HepG2 (cell line): ENCODE measurements around the gene RTN4RL2. TPM values are rescaled to one million over a fixed set of nuclear protein-coding genes. Genes with fewer than 3 reads are reported as not detected.

Experiments
- ATAC-seq: fragments of 200-7000 bp; cut with Tn5 transposase; 3 replicates; pipeline ENCODE4 v1.9.1; 2020; ENCODE audit warnings: mild to moderate bottlenecking, moderate library complexity
- BruUV-seq: library from RNA; stranded (reverse); fragments of 400-500 nt; replicated peaks from 2 replicates; lab custom pipeline; 2021; lab: Mats Ljungman, UMichigan
- CTCF ChIA-PET: fragments of 300-600 bp; formaldehyde crosslinking; extraction: SDS; loops from one replicate; lab custom pipeline; 2021; ENCODE audit warnings: low total read pairs, inconsistent platforms, low intra/inter-chr PET ratio; lab: Yijun Ruan, JAX
- POLR2A ChIA-PET: fragments of 350-600 bp; sonication (Branson Sonifier 250); formaldehyde crosslinking; loops from one replicate; lab custom pipeline; 2020; ENCODE audit warnings: antibody characterized with exemption, inconsistent platforms; lab: Yijun Ruan, JAX
- DNase-seq: peaks from one replicate; pipeline ENCODE4 v3.0.0-alpha.2; 2015; ENCODE audit warnings: low spot score
- FAIRE-seq: peaks from 3 replicates; lab custom pipeline; 2011; peaks lifted over from hg19 to GRCh38; lab: Jason Lieb, UNC
- H2AFZ ChIP-seq: one replicate; pipeline ENCODE4 v1.6.1; 2011; ENCODE audit warnings: low read length, inconsistent platforms
- H3K27ac ChIP-seq: fragments of 300-600 bp; 3 replicates; pipeline ENCODE4 v1.8.0; 2011; ENCODE audit warnings: mixed run types, mild to moderate bottlenecking, mixed read lengths, low read length, inconsistent platforms; ENCODE audit not compliant: insufficient read depth; ENCODE audit errors: extremely low read length
- H3K27me3 ChIP-seq, 2 experiments: fragments of 200-600 bp in 1 of 2; 2 replicates in 1 of 2; 3 replicates in 1 of 2; pipeline versions ENCODE4 v1.6.0 to v1.8.0; 2011; ENCODE audit warnings: low read length in 2 of 2, mild to moderate bottlenecking in 2 of 2, moderate library complexity in 2 of 2, inconsistent platforms in 1 of 2; ENCODE audit not compliant: insufficient read depth in 2 of 2, control insufficient read depth in 1 of 2
- H3K36me3 ChIP-seq, 2 experiments: fragments of 200-600 bp in 1 of 2; replicated peaks in 1 of 2; 2 replicates in 1 of 2; 3 replicates in 1 of 2; pipeline versions ENCODE4 v1.5.1 to v1.8.0; 2011; ENCODE audit warnings: low read length in 2 of 2, inconsistent platforms in 1 of 2; ENCODE audit not compliant: insufficient read depth in 2 of 2, control insufficient read depth in 1 of 2
- H3K4me1 ChIP-seq: 2 replicates; pipeline ENCODE4 v1.5.1; 2012; ENCODE audit warnings: low read length, inconsistent platforms; ENCODE audit not compliant: insufficient read depth
- H3K4me2 ChIP-seq: 2 replicates; pipeline ENCODE4 v1.6.0; 2011; ENCODE audit warnings: low read depth, low read length, inconsistent platforms
- H3K4me3 ChIP-seq, 3 experiments: fragments of 200-600 bp in 1 of 3; sonication (generic), shearing (Covaris generic) in 1 of 3; replicated peaks in 1 of 3; 2 replicates each; pipeline ENCODE4 v1.5.1; 2011 to 2016; ENCODE audit warnings: low read length in 3 of 3, inconsistent platforms in 2 of 3, low read depth in 2 of 3, mild to moderate bottlenecking in 2 of 3, control low read depth in 1 of 3, mixed read lengths in 1 of 3; ENCODE audit not compliant: insufficient read depth in 1 of 3
- H3K79me2 ChIP-seq: one replicate; pipeline ENCODE4 v1.6.1; 2011; ENCODE audit warnings: low read length, inconsistent platforms; ENCODE audit not compliant: insufficient read depth
- H3K9ac ChIP-seq: 2 replicates; pipeline ENCODE4 v1.6.0; 2011; ENCODE audit warnings: mild to moderate bottlenecking, low read depth, low read length, inconsistent platforms; ENCODE audit not compliant: insufficient read depth
- H3K9me3 ChIP-seq: 2 replicates; pipeline ENCODE4 v1.5.1; 2012; ENCODE audit warnings: mild to moderate bottlenecking, low read length
- H4K20me1 ChIP-seq: 2 replicates; pipeline ENCODE4 v1.6.0; 2011; ENCODE audit warnings: inconsistent platforms, mild to moderate bottlenecking, low read length, moderate library complexity; ENCODE audit not compliant: insufficient read depth
- ARNT2 ChIP-seq: sonication (generic); formaldehyde crosslinking; IDR thresholded peaks from 2 replicates; pipeline ENCODE4 v1.8.0; 2022; ENCODE audit warnings: mild to moderate bottlenecking, low read depth, missing genetic modification reagents, moderate library complexity
- ATF7-NPFF ChIP-seq: sonication (generic); formaldehyde crosslinking; IDR thresholded peaks from 2 replicates; pipeline ENCODE4 v1.8.1; 2023; ENCODE audit warnings: mild to moderate bottlenecking, low read depth, missing genetic modification reagents, moderate library complexity
- CENPT ChIP-seq: sonication (generic); formaldehyde crosslinking; IDR thresholded peaks from 2 replicates; pipeline ENCODE4 v1.8.0; 2022; ENCODE audit warnings: low read depth, mild to moderate bottlenecking, moderate library complexity, missing genetic modification reagents
- DBP ChIP-seq: sonication (generic); formaldehyde crosslinking; IDR thresholded peaks from 2 replicates; pipeline ENCODE4 v1.4.0; 2020; ENCODE audit warnings: missing genetic modification reagents; ENCODE audit errors: not compliant biosample characterization
- EEA1 ChIP-seq: sonication (generic); formaldehyde crosslinking; IDR thresholded peaks from 2 replicates; pipeline ENCODE4 v1.5.1; 2020; ENCODE audit warnings: mild to moderate bottlenecking, missing genetic modification reagents, borderline replicate concordance
- ETS1 ChIP-seq: sonication (generic); formaldehyde crosslinking; IDR thresholded peaks from 2 replicates; pipeline ENCODE4 v1.4.0; 2020; ENCODE audit warnings: missing genetic modification reagents
- JUNB ChIP-seq: sonication (generic); formaldehyde crosslinking; IDR thresholded peaks from 2 replicates; pipeline ENCODE4 v1.8.0; 2022; ENCODE audit warnings: missing genetic modification reagents, mild to moderate bottlenecking, borderline replicate concordance
- KDM5B ChIP-seq: sonication (generic); formaldehyde crosslinking; IDR thresholded peaks from 2 replicates; pipeline ENCODE4 v1.4.0; 2020; ENCODE audit warnings: missing genetic modification reagents, mild to moderate bottlenecking, borderline replicate concordance
- KLF15 ChIP-seq: sonication (generic); formaldehyde crosslinking; IDR thresholded peaks from 2 replicates; pipeline ENCODE4 v1.8.1; 2023; ENCODE audit warnings: borderline replicate concordance, mild to moderate bottlenecking, inconsistent platforms, missing genetic modification reagents, mixed read lengths
- MIER2 ChIP-seq: IDR thresholded peaks from 2 replicates; pipeline ENCODE4 v1.6.1; 2016; ENCODE audit warnings: missing biosample characterization, missing genetic modification reagents
- NPAS2 ChIP-seq: sonication (generic); formaldehyde crosslinking; IDR thresholded peaks from 2 replicates; pipeline ENCODE4 v1.8.0; 2022; ENCODE audit warnings: mild to moderate bottlenecking, missing genetic modification reagents, borderline replicate concordance
- NRL ChIP-seq: sonication (generic); formaldehyde crosslinking; IDR thresholded peaks from 2 replicates; pipeline ENCODE4 v1.5.0; 2020; ENCODE audit warnings: missing genetic modification reagents, mild to moderate bottlenecking, moderate library complexity, borderline replicate concordance
- RBAK ChIP-seq: sonication (generic); formaldehyde crosslinking; IDR thresholded peaks from 2 replicates; pipeline ENCODE4 v1.5.1; 2020; ENCODE audit warnings: mild to moderate bottlenecking, missing genetic modification reagents
- RFX5 ChIP-seq: IDR thresholded peaks from 2 replicates; pipeline ENCODE4 v1.6.1; 2011; ENCODE audit warnings: low read depth, low read length, improper control_type of control experiment
- ZBTB37 ChIP-seq: sonication (generic); formaldehyde crosslinking; IDR thresholded peaks from 2 replicates; pipeline ENCODE4 v1.4.0; 2020; ENCODE audit warnings: mild to moderate bottlenecking, missing genetic modification reagents
- ZNF10 ChIP-seq: sonication (generic); formaldehyde crosslinking; IDR thresholded peaks from 2 replicates; pipeline ENCODE4 v1.4.0; 2020; ENCODE audit warnings: mild to moderate bottlenecking, low read depth, missing genetic modification reagents, borderline replicate concordance
- ZNF225 ChIP-seq: sonication (generic); formaldehyde crosslinking; IDR thresholded peaks from 2 replicates; pipeline ENCODE4 v1.4.0; 2020; ENCODE audit warnings: mild to moderate bottlenecking, missing genetic modification reagents
- ZNF430 ChIP-seq: sonication (generic); formaldehyde crosslinking; IDR thresholded peaks from 2 replicates; pipeline ENCODE4 v1.9.0; 2021; ENCODE audit warnings: mild to moderate bottlenecking, missing genetic modification reagents
- ZNF598 ChIP-seq: sonication (generic); formaldehyde crosslinking; IDR thresholded peaks from 2 replicates; pipeline ENCODE4 v1.5.1; 2020; ENCODE audit warnings: mild to moderate bottlenecking, missing genetic modification reagents, borderline replicate concordance
- ZNF644 ChIP-seq: IDR thresholded peaks from 2 replicates; pipeline ENCODE4 v1.6.1; 2016; ENCODE audit warnings: low read depth
- ZNF740 ChIP-seq: sonication (generic); formaldehyde crosslinking; IDR thresholded peaks from 2 replicates; pipeline ENCODE4 v1.4.0; 2020; ENCODE audit warnings: missing genetic modification reagents
- WGBS: methylation state at CpG from one replicate; pipeline ENCODE4 v1.1.6; 2017; ENCODE audit warnings: low lambda C conversion rate; 5-methylcytosine and 5-hydroxymethylcytosine counted together
- in situ Hi-C: cut with HindIII; loops from 2 replicates; pipeline ENCODE4 v1.10.0; 2017; ENCODE audit warnings: low pct_unique_long_range_greater_than_20kb; ENCODE audit not compliant: extremely low pct_ligation_motif_present
- intact Hi-C: fragments of 100-400 bp; cut with micrococcal nuclease; formaldehyde crosslinking; loops from one replicate; pipeline ENCODE4 v1.10.0; 2022; ENCODE audit not compliant: unreplicated experiment
- polyA plus RNA-seq, 8 experiments: library from polyadenylated mRNA; depleted of rRNA in 3 of 8; stranded (reverse) in 7 of 8; unstranded in 1 of 8; fragments of >200 nt; fragmentation: Illumina TruSeq in 4 of 8; extraction: Trizol in 4 of 8; gene quantifications; 2 replicates each; pipeline versions ENCODE4 v1.2.1 to v1.2.3, GENCODE V29; 2011 to 2016; ENCODE audit warnings: low read depth in 4 of 8, missing spikeins in 1 of 8, mixed read lengths in 1 of 8; ENCODE audit not compliant: insufficient read depth in 1 of 8
- total RNA-seq, 5 experiments: library from RNA; depleted of rRNA; stranded (reverse); fragments of >200 nt; fragmentation: Illumina TruSeq; extraction: Trizol; gene quantifications; 2 replicates each; pipeline ENCODE4 v1.2.3, GENCODE V29; 2016; ENCODE audit warnings: low read depth in 1 of 5

The RTN4RL2 gene
- total and polyA plus RNA-seq, 2 of the 13 experiments (the other 11 are each of a cell fraction or from before 2014, with no cell fraction given), result 1.3 to 4.3 TPM

GRCh38 chr11:57464539-57465181 lies 4.3 kb downstream of the RTN4RL2 start (continued):
- TF ChIP-seq ZNF10 (CRISPR knock-in tag) (no peak), ZNF430 (CRISPR knock-in tag) (no peak), ATF7-NPFF (no peak), EEA1 (CRISPR knock-in tag) (no peak), ZNF740 (no peak), ZNF644 (CRISPR knock-in tag) (no peak), ZNF225 (CRISPR knock-in tag) (no peak)

- Histone ChIP-seq H4K20me1 (no peaks in the 10 kb centered on the region), H3K4me3 (no peak overlapping the region), H3K4me1 (peaks cover 11% of the 10 kb centered on the region), H3K27me3 (no peaks in the 10 kb centered on the region), H3K9ac (no peak overlapping the region), H3K27ac (no peak overlapping the region), H2AFZ (no peak overlapping the region), H3K36me3 (no peaks in the 10 kb centered on the region), H3K4me2 (no peak overlapping the region), H3K9me3 (no peaks in the 10 kb centered on the region), H3K79me2 (no peaks in the 10 kb centered on the region)
- BruUV-seq, result no TSS peak
- no peak for FAIRE-seq
- ATAC-seq, result no peak
- WGBS, result 63% methylated on average over 4 of the region's 4 CpGs
- in situ Hi-C loops, result no loop called here
- ChIA-PET CTCF (no interaction called here), POLR2A (no interaction called here)
- intact Hi-C loops, result no loop called here
- DNase-seq, result no peak
- TF ChIP-seq ZNF598 (CRISPR knock-in tag) (no peak), ETS1 (CRISPR knock-in tag) (no peak), RBAK (CRISPR knock-in tag) (no peak), JUNB (CRISPR knock-in tag) (no peak), ARNT2 (no peak), DBP (CRISPR knock-in tag) (no peak), MIER2 (CRISPR knock-in tag) (no peak), NRL (CRISPR knock-in tag) (no peak), KDM5B (CRISPR knock-in tag) (no peak), ZBTB37 (CRISPR knock-in tag) (no peak), KLF15 (CRISPR knock-in tag) (no peak), CENPT (CRISPR knock-in tag) (no peak), RFX5 (no peak), NPAS2 (no peak)
These were observed 6.4 kb downstream of the RTN4RL2 start for GRCh38 chr11:57466680-57467079.
